HTR-8/SVneo (cell line): ENCODE results near the gene CUL4A.
"Not testable (repeated sequence)": the region's sequence is repeated elsewhere in the genome, so short reads cannot be mapped to it uniquely, and the experiment has no call there.

Source experiments
- DNase-seq: peaks from one replicate; pipeline ENCODE4 v3.0.0; 2011; ENCODE audit warnings: low spot score, mixed read lengths; ENCODE audit not compliant: insufficient read length
- FAIRE-seq: peaks from 2 replicates; lab custom pipeline; 2011; peaks lifted over from hg19 to GRCh38; lab: Jason Lieb, UNC

The CUL4A gene

GRCh38 chr13:113232208-113233003 lies 23.0 kb downstream of the CUL4A start:
- DNase-seq, result no peak
- no peak for FAIRE-seq

- FAIRE-seq (no peak), DNase-seq (no peak)
Measured at GRCh38 chr13:113233101-113233500, 23.7 kb downstream of the CUL4A start.

GRCh38 chr13:113238536-113238935 lies 29.1 kb downstream of the CUL4A start:
- no peak for DNase-seq
- no peak for FAIRE-seq

GRCh38 chr13:113239357-113239756 lies 29.9 kb downstream of the CUL4A start:
- no peak for DNase-seq
- FAIRE-seq, result no peak

- DNase-seq (no peak), FAIRE-seq (no peak)
Measured at GRCh38 chr13:113239986-113240385, 30.6 kb downstream of the CUL4A start.

- DNase-seq, FAIRE-seq: not testable (repeated sequence)
Measured at GRCh38 chr13:113241623-113242022, 32.2 kb downstream of the CUL4A start.

- DNase-seq (no peak), FAIRE-seq (no peak)
Measured at GRCh38 chr13:113243847-113244246, 34.4 kb downstream of the CUL4A start.

- no peak for DNase-seq
Measured at GRCh38 chr13:113245849-113246796, 36.7 kb downstream of the CUL4A start.

GRCh38 chr13:113252516-113253095 lies 43.2 kb downstream of the CUL4A start:
- no peak for DNase-seq
- no peak for FAIRE-seq

More at GRCh38 chr13:113245849-113246796, 36.7 kb downstream of the CUL4A start:
- no peak for FAIRE-seq

- FAIRE-seq, DNase-seq: not testable (repeated sequence)
Measured at GRCh38 chr13:113257908-113258307, 48.5 kb downstream of the CUL4A start.

GRCh38 chr13:113258321-113259054 lies 49.1 kb downstream of the CUL4A start:
- FAIRE-seq, result no peak
- DNase-seq, result no peak

GRCh38 chr13:113260996-113261395 lies 51.6 kb downstream of the CUL4A start:
- FAIRE-seq, result no peak

GRCh38 chr13:113263016-113263415 lies 53.6 kb downstream of the CUL4A start:
- FAIRE-seq, DNase-seq: not testable (repeated sequence)

More at GRCh38 chr13:113260996-113261395, 51.6 kb downstream of the CUL4A start:
- DNase-seq, result no peak

GRCh38 chr13:113267642-113268405 lies 58.4 kb downstream of the CUL4A start:
- FAIRE-seq, result no peak
- no peak for DNase-seq

- no peak for FAIRE-seq
Measured at GRCh38 chr13:113272031-113272430, 62.6 kb downstream of the CUL4A start.

GRCh38 chr13:113272701-113273181 lies 63.3 kb downstream of the CUL4A start:
- FAIRE-seq, result no peak

More at GRCh38 chr13:113272031-113272430, 62.6 kb downstream of the CUL4A start:
- no peak for DNase-seq

GRCh38 chr13:113273321-113273720 lies 63.9 kb downstream of the CUL4A start:
- no peak for FAIRE-seq
- no peak for DNase-seq

More at GRCh38 chr13:113272701-113273181, 63.3 kb downstream of the CUL4A start:
- no peak for DNase-seq

GRCh38 chr13:113273851-113274590 lies 64.6 kb downstream of the CUL4A start:
- DNase-seq (no peak), FAIRE-seq (no peak)
